Measurements from ENCODE around the gene ECD. TPM values are rescaled to one million over a fixed set of nuclear protein-coding genes. Genes with fewer than 3 reads are reported as not detected.

Gene ECD
- total RNA-seq, 1 donor from 2014 or later, result 44.0 TPM

- no peaks in the 10 kb centered on the region for H3K4me1 ChIP-seq
- H3K36me3 ChIP-seq, result no peaks in the 10 kb centered on the region
- H3K9ac ChIP-seq, result no peak overlapping the region
- Mint-ChIP-seq H3K9me3 (peaks cover 5% of the 10 kb centered on the region), H3K27ac (no peak overlapping the region), H3K4me3 (no peak overlapping the region), H3K4me1 (no peaks in the 10 kb centered on the region), H3K27me3 (ENCODE audit: insufficient read depth, low read depth) (peaks cover 5% of the 10 kb centered on the region), H3K36me3 (peaks cover 23% of the 10 kb centered on the region)
- H3K4me2 ChIP-seq, result no peak overlapping the region
- no peak overlapping the region for H2AFZ ChIP-seq (replicated peaks)
- TF ChIP-seq, protein P1, sequence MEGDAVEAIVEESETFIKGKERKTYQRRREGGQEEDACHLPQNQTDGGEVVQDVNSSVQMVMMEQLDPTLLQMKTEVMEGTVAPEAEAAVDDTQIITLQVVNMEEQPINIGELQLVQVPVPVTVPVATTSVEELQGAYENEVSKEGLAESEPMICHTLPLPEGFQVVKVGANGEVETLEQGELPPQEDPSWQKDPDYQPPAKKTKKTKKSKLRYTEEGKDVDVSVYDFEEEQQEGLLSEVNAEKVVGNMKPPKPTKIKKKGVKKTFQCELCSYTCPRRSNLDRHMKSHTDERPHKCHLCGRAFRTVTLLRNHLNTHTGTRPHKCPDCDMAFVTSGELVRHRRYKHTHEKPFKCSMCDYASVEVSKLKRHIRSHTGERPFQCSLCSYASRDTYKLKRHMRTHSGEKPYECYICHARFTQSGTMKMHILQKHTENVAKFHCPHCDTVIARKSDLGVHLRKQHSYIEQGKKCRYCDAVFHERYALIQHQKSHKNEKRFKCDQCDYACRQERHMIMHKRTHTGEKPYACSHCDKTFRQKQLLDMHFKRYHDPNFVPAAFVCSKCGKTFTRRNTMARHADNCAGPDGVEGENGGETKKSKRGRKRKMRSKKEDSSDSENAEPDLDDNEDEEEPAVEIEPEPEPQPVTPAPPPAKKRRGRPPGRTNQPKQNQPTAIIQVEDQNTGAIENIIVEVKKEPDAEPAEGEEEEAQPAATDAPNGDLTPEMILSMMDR (IDR thresholded peaks at IDR 0.05), result no peak
- TF ChIP-seq EZH2phosphoT487 (IDR thresholded peaks at IDR 0.05) (no peak), EZH2 (IDR thresholded peaks at IDR 0.05) (no peak)
- H3F3A ChIP-seq (ENCODE audit: low read depth), result no peaks in the 10 kb centered on the region
- no peaks in the 10 kb centered on the region for H3K27me3 ChIP-seq
- H3K79me2 ChIP-seq (ENCODE audit: low read depth), result no peaks in the 10 kb centered on the region
- H3K4me3 ChIP-seq, result no peak overlapping the region
- H3K27ac ChIP-seq, result no peak overlapping the region
- H3K9me3 ChIP-seq (ENCODE audit: low read depth), result no peaks in the 10 kb centered on the region
- no peak for DNase-seq (ENCODE audit: low spot score)
- H4K20me1 ChIP-seq (ENCODE audit: low read depth), result peaks cover 4% of the 10 kb centered on the region
These were observed 42.7 kb upstream of the ECD start for GRCh38 chr10:73210395-73211105.

GRCh38 chr10:73209705-73210104, 41.9 kb upstream of the ECD start:
- Histone ChIP-seq H3K27me3 (no peaks in the 10 kb centered on the region), H3K36me3 (no peaks in the 10 kb centered on the region), H3K4me2 (no peak overlapping the region), H3K4me3 (no peak overlapping the region), H3K79me2 (ENCODE audit: low read depth) (no peaks in the 10 kb centered on the region), H3F3A (ENCODE audit: low read depth) (no peaks in the 10 kb centered on the region), H3K9ac (no peak overlapping the region), H3K27ac (no peak overlapping the region), H3K4me1 (no peaks in the 10 kb centered on the region), H2AFZ (replicated peaks) (no peak overlapping the region), H4K20me1 (ENCODE audit: low read depth) (peaks cover 4% of the 10 kb centered on the region), H3K9me3 (ENCODE audit: low read depth) (no peaks in the 10 kb centered on the region)
- Mint-ChIP-seq H3K27ac (no peak overlapping the region), H3K36me3 (peaks cover 25% of the 10 kb centered on the region), H3K9me3 (peaks cover 5% of the 10 kb centered on the region), H3K27me3 (ENCODE audit: insufficient read depth, low read depth) (peaks cover 5% of the 10 kb centered on the region), H3K4me3 (no peak overlapping the region), H3K4me1 (no peaks in the 10 kb centered on the region)
- DNase-seq (ENCODE audit: low spot score), result no peak
- TF ChIP-seq EZH2phosphoT487 (IDR thresholded peaks at IDR 0.05) (no peak), EZH2 (IDR thresholded peaks at IDR 0.05) (no peak)
- TF ChIP-seq, protein P1 (IDR thresholded peaks at IDR 0.05), result no peak

DNA sequence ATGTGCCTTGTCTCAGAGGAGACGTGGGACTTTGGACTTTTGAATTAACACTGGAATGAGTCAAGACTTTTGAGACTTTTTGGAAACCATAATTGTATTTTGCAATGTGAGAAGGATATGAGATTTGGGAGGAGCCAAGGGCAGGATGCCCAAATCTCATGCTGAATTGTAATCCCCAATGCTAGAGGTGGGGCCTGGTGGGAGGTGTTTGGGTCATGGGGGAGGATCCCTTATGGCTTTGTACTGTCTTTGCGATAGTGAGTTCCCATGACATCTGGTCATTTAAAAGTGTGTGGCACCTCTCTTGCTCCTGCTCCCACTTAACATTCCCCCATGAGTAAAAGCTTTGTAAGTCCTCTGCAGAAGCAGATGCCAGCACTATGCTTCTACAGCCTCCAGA, 40.1 kb upstream of the ECD start:
- Histone ChIP-seq H3K4me1 (no peaks in the 10 kb centered on the region), H3K9ac (no peak overlapping the region), H3K4me3 (no peak overlapping the region), H4K20me1 (ENCODE audit: low read depth) (peaks cover 4% of the 10 kb centered on the region), H3F3A (ENCODE audit: low read depth) (no peaks in the 10 kb centered on the region), H2AFZ (replicated peaks) (no peak overlapping the region), H3K79me2 (ENCODE audit: low read depth) (no peaks in the 10 kb centered on the region), H3K27me3 (no peaks in the 10 kb centered on the region), H3K9me3 (ENCODE audit: low read depth) (no peaks in the 10 kb centered on the region), H3K27ac (no peak overlapping the region), H3K36me3 (no peaks in the 10 kb centered on the region), H3K4me2 (no peak overlapping the region)
- DNase-seq (ENCODE audit: low spot score), result no peak
- Mint-ChIP-seq H3K4me1 (no peaks in the 10 kb centered on the region), H3K9me3 (peaks cover 5% of the 10 kb centered on the region), H3K27ac (no peak overlapping the region), H3K36me3 (peaks cover 21% of the 10 kb centered on the region), H3K4me3 (no peak overlapping the region), H3K27me3 (ENCODE audit: insufficient read depth, low read depth) (peaks cover 5% of the 10 kb centered on the region)
- TF ChIP-seq, protein P1 (IDR thresholded peaks at IDR 0.05), result no peak
- TF ChIP-seq EZH2phosphoT487 (IDR thresholded peaks at IDR 0.05), result no peak
- no peak for TF ChIP-seq EZH2 (IDR thresholded peaks at IDR 0.05)

Measured in neural progenitor cell (in vitro differentiated cells).